NCI-H1417 (cell line): ENCODE results near the gene URM1.
"Not testable (repeated sequence)": the region's sequence is repeated elsewhere in the genome, so short reads cannot be mapped to it uniquely, and the experiment has no call there.

Source experiments
- DNase-seq, 3 experiments: peaks; one replicate each; lab custom pipeline; 2025; lab: John Stamatoyannopoulos, UW

The URM1 gene

DNA sequence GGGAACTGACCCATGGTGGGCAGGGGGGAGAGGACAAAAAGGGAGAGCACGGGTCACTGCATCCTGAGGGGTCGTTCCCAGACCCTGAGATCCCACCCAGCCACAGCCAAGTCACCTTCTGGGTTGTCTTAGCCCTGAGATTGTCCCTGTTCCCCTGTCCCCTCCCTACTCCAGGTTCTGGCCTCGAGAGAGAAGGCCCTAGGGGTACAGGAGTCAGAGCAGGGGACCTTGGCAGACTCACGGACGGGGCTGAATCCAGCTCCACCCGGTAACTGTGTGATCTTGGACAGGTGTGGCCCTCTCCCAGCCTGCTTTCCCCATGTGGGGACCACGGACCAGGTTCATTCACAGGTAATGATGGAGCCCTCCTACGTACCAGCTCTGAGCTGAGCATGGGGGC lies 38.3 kb downstream of the URM1 start:
- no peak for DNase-seq

DNA sequence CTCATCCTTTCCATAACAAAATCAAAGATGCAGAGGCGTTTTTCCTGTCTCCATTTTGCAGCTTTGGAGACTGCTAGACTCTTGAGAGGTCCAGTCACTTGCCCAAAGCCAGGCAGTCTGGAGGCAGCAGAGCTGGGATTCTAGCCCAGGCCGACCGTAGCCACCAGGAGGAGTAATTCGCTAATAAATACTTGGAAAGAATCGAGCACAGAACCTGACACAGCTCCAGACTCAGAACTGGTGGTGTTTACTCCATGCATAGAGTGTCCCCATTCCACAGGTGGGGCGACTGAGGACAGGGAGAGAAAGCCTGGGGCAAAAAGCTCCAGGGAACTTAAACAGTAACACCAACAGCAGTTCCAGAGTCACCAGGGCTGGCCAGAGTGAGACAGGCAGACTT lies 38.8 kb downstream of the URM1 start:
- DNase-seq, result peak in 1 of 3 experiments; percentile 22

DNA sequence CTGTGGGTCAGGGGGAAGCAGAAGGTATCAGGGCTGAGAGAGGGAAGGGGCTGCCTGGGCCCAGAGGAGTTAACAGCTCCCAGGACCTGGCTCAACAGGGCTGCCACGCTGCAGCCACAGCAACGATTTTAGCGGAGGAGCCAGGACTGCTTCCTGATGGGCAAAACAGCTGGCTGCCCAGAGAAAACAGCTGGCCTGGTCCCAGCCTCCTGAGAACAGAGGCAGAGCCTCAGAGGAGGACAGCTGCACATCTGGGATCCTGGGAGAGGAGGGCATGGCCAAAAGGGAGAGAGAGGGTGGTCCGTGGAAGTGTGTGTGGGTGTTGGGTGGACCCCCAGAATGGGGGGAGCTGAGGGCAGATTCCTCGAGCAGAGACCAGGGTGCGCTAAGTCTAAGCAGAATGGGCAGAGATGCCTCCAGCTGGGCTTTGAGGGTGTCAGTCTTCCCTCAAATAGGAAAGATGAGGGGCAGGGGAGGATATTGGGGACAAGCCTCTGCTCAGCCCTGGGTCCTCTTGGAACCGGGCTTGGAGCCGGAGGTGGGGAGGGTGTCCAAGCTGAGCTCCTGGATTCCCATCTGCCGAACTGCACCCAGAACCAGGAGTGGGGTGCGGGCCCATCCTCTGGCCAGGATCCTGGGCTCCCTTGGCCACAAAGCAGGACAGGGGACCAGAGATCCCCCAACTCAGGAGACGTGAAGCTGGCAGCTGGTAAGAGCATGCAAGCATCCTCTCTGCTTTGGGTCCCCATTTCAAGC lies 40.4 kb downstream of the URM1 start:
- DNase-seq, result peak in 2 of 3 experiments; percentile 31 to 58

DNA sequence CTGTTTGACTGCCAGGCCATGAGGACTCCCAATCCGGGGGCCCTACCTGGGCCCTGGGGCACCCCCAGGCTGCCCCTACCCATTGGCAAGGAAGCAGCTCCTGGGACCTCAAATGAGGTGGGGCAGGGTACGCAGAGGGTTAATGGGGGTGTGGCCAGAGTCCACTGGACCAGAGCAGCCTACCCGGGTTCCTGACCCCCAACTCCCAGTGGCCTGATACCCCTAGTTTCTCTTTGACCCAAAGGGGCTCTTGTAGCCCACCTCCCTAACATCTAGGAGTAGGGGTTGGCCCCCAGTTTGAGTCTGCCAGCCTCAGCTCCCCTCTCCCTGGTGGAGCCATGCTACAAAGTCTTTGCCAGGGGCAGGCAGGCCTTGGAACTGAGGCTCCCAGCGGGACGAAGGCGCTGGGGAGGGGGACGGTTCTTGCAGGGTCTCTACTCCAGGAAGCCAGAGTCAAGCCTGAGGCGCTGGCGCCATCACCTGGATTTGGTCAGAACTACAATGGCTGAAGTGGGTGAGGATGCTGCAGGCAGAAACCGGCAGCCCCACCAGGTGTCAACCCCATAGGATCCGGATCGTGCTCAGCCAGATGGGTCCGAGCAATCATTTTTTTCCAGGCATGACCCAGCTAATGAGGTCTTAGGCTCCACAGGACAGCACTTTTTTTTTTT lies 41.1 kb downstream of the URM1 start:
- peak; percentile 54 to 91 (median 80) for DNase-seq

DNA sequence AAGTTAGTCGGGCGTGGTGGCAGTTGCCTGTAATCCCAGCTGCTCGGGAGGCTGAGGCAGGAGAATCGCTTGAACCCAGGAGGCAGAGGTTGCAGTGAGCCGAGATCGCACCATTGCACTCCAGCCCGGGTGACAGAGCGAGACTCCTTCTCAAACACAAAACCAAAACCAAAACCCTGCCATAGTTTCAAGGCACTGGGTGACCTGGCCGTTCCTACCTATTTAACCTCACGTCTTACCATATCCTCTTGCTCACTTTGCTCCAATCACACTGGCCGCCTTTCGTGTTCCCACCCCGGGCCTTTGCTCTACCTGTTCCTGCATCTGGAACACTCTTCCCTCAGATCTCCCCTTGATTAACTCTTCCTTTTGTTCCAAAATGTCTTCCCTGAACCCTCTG lies 42.6 kb downstream of the URM1 start:
- DNase-seq, result not testable (repeated sequence)

DNA sequence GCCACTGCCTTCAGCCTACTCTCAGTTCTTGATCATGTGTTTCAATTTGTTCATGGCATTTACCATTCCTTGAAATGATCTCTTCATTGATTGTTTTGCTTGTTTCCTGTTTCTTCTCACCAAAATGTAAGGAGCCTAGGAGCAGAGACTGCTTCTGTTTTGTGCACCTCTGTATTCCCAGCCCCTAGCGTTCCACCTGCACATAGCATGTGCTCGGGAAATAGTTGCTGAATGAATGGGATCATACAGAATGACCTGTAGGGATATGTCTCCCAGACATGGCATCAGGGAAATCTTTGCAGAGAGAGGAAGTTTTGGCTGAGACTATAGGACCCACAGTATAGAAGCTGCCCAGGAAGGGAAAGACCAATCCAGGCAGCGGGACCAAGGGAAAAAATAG lies 43.3 kb downstream of the URM1 start:
- DNase-seq, result no peak

DNA sequence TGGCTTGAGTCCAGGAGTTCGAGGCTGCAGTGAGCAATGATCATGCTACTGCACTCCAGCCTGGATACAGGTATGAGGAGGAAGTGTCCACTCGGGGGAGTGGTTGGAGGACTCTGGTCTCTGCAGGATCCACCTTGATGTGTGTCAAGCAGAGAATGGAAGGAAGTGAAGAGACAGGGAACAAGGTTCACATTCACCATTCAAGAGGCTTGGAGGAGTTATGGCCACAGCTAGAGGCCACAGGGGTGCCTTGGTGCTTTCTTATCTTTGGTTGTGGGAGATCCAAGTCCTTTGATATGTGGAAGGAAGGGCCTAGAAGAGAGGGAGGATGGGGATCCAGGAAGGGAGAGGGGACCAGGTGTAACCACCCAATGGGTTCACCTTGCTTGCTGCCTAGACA lies 44.1 kb downstream of the URM1 start:
- DNase-seq, result no peak

DNA sequence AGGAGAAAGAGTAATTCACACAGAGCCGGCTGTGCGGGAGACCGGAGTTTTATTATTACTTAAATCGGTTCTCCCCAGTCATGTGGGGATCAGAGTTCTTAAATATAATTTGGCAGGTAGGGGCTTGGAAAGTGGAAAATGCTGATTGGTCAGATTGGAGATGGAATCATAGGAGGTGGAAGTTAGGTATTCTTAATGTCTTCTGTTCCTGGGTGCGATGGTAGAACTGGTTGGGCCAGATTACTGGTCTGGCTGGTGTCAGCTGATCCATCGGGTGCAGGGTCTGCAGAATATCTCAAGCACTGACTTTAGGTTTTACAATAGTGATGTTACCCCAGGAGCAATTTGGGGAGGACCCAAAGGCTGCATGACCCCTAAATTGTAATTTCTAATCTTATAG lies 44.8 kb downstream of the URM1 start:
- peak in 2 of 3 experiments; percentile 44 to 64 for DNase-seq

DNA sequence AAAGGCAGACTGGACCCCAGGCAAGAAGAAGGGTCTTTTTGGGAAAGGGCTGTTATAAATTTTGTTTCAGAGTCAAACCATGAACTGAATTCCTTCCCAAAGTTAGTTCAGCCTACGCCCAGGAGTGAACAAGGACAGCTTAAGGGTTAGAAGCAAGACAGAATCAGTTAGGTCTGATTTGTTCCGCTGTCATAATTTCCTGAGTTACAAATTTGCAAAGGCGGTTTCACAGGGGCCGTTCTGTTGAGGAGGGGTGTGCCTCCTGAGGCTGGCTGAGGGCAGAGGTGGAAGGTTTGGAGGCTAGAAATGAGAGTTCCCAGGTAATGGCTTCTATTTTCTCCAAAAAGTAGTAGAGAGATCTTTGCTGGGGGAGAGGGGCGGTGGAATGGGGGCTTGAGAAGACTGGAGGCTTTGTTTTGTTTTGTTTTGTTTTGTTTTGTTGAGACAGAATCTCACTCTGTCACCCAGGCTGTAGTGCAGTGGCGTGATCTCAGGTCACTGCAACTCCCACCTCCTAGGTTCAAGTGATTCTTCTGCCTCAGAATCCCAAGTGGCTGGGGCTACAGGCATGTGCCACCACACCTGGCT lies 45.4 kb downstream of the URM1 start:
- DNase-seq, result no peak

DNA sequence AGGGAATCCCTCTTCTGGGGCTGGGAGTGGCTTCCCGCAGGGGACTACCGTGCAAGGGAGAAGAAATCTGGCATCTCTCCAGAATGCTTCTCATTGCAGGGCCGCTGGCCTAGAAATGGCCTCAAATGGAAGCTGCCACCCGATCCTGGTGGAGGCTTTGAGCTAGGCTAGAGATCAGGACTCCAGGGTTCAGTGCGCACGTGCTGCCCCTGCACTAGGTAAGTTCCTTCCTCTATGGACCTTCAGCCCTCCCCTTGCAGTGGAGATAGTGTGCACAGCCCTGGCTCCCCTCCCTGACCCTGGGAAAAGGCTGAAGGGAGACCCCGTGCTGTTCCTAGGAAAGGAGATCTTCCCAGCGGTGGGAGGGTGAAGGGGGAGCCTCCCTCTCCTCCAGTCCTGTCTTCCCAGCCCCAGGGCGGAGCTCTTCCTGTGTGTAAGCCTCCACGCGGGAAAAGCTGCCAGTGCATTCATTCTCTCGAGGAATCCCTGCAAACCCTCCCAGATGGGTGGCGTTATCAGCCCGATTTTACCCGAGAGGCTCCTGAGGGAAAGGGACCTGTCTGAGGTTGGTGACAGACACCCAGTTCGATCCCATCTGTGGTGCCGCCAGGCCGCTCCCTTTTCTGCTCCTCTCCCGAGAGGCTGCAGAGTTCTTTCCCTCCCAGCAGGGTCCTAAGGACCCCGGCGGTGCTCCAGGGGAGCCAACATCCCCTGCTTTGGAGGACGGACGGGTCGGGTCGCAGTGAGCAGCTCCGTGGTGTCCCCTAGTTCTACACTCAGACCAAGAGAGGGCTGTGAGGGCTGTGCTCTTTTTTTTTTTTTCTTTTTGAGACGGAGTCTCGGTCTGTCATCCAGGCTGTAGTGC lies 48.1 kb downstream of the URM1 start:
- peak; percentile 48 to 77 (median 69) for DNase-seq

DNA sequence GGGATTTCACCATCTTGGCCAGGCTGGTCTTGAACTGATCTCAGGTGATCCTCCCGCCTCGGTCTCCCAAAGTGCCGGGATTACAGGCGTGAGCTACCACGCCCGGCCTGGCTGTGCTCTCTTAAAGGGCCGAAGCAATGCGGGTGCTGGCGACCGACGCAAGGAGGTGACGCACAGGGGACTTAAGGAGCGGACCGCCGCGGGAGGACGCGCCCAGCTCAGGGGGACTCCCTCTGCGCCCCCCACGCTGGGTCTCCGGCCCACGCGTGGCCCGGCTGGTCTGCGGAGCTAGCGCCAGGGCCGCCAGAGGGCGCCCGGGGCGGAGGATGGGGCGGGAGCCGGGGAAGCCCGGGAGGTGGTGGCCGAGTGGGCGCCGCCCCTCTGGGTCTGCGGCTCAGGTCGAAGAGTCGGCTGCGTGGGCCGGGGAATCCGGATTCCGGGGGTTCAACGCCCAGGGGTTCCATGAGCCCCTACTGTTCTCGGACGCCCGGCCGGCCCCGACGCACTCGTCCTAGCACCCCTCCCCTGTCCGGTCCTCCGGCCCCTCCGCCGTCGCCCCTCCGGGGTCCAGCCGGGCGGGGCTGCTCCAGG lies 49.0 kb downstream of the URM1 start:
- peak; percentile 29 to 83 (median 78) for DNase-seq

DNA sequence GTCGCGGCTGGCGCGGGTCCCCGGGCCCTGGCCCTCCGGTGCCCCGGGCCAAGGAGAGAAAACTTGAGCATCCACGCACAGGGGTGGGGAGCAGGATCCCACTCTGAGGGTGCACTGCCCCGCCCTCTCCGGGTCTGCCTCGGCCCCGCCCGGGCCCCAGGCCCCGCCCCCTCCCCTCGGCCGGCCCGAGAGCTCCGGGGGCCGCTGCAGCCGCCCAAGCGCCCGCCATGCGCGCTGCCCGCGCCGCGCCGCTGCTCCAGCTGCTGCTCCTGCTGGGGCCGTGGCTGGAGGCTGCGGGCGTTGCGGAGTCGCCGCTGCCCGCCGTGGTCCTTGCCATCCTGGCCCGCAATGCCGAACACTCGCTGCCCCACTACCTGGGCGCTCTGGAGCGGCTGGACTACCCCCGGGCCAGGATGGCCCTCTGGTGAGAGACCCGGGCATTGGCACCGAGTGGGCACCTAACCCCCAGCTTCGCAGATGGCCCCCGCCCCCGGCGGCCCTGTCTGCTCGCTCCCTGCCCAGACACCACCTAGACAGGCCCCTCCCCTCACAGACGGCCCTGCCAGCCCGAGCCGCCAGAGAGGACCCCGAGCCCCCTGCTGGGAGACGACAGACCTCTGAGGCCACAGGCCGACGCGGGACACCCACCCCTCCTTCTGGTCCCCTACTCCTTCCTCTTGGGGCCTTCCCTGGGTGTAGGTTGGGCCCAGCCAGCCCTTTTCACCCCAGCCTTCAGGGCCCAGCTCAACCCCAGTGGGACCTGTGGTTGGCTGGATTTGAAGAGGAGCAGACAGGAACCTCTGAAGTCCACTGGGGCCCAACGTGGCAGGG lies 49.7 kb downstream of the URM1 start, which contains the start of gene CERCAM:
Gene CERCAM (plus strand): TSS at position 207 of the 831 bp plus-strand sequence. CDS start 21 bp downstream, at position 228.
- DNase-seq, result peak in 2 of 3 experiments; percentile 72 to 75

DNA sequence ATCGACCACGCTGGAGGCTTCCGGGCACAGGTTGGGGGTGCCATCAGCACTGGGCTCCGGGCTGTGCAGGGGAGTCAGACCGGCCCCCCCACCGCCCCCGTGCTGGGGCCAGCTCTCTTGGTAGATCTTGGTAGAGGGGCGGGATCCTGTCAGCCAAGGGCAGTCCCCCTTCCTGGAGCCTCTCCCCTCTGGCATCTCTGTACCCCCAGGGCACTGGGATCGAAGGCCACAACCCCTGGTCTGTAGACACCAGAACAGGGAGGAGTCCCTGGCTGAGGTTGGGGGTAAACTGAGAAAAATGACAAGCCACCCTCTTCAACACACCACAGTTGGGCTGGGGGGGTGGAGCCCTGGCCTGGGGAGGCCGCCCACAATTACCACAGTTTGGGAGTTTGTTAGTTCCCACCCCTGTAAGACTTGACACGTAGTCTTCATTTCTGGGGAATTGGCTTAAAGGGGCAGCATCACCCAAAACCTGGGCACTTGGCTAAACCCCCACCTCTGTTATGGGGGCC lies 50.4 kb downstream of the URM1 start:
- no peak for DNase-seq

DNA sequence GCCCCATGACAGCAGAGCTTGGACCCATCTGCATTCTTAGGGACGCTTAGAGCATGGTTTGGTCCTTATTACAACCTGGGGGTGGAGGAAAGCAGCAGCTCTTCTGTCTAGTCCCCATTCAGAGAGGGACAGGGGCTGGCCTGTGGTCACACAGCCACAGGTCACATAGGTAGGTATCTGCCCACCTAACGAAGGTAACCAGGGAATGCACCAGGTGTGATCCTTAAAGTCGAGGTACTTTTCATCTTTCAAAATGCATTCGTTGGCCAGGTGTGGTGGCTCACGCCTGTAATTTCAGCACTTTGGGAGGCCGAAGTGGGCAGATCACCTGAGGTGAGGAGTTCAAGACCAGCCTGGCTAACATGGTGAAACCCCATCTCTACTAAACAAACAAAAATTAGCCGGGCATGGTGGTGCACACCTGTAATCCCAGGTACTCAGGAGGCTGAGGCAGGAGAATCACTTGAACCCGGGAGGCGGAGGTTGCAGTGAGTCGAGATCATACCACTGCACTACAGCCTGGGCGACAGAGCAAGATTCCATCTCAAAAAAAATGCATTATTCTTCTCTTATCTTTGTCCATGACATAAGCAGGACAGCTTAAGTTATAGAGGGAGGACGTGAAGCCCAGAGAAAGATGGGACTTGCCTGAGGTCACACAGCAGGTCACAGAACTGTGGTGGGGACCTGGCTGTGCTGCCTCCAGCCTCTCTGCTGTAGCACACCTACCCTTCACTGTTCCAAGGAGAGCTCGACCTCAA lies 51.0 kb downstream of the URM1 start:
- DNase-seq, result not testable (repeated sequence)

DNA sequence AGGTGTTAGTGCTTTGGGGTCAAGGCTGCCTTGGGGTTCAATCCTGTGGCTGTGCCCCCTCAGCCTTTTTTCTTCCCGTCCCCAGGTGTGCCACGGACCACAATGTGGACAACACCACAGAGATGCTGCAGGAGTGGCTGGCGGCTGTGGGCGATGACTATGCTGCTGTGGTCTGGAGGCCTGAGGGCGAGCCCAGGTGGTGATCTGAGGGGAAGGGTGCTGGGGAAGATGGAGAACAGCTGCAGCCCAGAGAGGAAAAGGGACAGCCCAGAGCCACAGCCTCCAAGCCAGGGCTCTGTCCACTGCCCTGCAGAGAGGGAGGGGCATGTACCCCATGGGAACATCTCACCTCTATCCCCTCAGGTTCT lies 51.6 kb downstream of the URM1 start:
- DNase-seq, result no peak

DNA sequence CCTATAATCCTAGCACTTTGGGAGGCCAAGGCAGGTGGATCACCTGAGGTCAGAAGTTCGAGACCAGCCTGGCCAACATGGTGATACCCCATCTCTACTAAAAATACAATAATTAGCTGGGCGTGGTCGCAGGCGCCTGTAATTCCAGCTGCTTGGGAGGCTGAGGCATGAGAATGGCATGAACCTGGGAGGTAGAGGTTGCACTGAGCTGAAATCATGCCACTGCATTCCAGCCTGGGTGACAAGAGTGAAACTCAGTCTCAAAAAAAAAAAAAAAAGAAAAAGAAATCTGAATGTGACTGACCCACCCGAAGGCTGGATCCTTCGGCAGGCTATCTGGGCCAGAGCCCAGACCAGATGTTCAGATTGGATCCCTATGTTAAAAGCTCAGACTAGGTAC lies 52.2 kb downstream of the URM1 start:
- not testable (repeated sequence) for DNase-seq

DNA sequence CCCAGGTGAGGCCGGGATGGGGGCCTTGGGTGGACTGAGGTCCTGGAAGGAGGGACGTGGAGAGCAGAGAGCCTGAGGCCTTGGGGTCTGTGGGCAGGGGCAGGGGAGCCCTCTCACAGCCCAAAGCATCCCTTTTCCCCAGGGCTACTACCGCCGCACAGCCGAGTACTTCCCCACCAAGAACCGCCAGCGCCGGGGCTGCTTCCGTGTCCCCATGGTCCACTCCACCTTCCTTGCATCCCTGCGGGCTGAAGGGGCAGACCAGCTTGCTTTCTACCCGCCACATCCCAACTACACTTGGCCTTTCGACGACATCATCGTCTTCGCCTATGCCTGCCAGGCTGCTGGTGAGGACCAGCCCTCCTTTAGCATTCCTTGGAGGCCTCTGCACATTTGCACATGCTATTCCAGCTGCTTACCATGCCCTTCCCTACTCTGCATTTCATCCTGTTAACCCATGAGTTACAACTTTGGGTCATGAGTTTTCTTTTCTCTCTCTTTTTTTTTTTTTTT lies 53.1 kb downstream of the URM1 start:
- no peak for DNase-seq

DNA sequence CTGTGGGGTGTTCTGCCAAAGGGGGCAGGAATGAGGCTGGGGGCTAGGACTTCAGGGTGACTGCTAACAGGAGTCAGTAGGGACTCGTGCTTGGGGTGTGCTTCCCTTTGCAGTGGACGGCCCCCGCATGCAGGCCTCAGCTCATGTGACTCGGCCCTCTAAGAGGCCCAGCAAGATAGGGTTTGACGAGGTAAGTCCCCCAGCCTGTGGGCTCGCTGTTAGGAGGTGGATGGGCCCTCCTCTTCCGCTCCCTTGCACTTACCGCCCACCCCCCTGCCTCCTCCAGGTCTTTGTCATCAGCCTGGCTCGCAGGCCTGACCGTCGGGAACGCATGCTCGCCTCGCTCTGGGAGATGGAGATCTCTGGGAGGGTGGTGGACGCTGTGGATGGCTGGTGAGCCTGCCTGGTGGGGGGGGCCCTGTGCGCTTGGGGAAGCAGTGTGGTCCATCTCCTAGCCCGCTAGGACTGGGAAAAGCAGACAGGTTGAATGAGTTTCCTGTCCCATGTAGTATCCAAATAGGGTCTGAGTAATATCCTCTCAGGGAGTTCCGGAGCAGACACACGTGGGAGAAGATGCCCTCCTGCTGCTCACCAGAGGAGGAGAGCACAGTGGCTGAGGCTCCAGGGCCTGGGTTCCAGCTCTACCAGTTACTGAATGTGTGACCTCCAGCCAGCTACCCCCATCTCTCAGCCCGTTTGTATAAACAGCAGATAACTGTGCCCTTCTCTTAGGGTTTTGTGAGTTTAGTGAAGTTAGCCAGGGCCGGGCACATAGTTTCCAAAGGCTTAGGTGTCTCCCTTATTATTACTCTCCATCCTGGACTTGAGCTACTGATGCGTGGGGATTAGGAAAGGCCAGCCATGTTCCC lies 57.7 kb downstream of the URM1 start:
- DNase-seq, result no peak
